HG03378 (cell line): ENCODE results near the gene FMNL2.

Source experiments
- ATAC-seq: cut with Tn5 transposase; IDR thresholded peaks from one replicate; pipeline ENCODE4 v1.9.1; 2021; ENCODE audit warnings: mild to moderate bottlenecking, moderate library complexity; ENCODE audit not compliant: unreplicated experiment

Gene FMNL2

GRCh38 chr2:152548111-152548875 is 213.3 kb downstream of the FMNL2 start:
- ATAC-seq: no peak

GRCh38 chr2:152548996-152549395 is 214.0 kb downstream of the FMNL2 start:
- ATAC-seq: no peak

GRCh38 chr2:152549423-152549822 is 214.4 kb downstream of the FMNL2 start:
- no peak for ATAC-seq

- ATAC-seq: no peak
These were observed 215.4 kb downstream of the FMNL2 start for GRCh38 chr2:152550386-152550785.

GRCh38 chr2:152552888-152553287 is 217.9 kb downstream of the FMNL2 start:
- no peak for ATAC-seq

- ATAC-seq: no peak
These were observed 218.5 kb downstream of the FMNL2 start for GRCh38 chr2:152553518-152553917.

GRCh38 chr2:152555048-152555447 is 220.1 kb downstream of the FMNL2 start:
- no peak for ATAC-seq

- no peak for ATAC-seq
These were observed 221.5 kb downstream of the FMNL2 start for GRCh38 chr2:152556506-152556905.

GRCh38 chr2:152557273-152557888 is 222.4 kb downstream of the FMNL2 start:
- no peak for ATAC-seq

GRCh38 chr2:152558158-152558984 is 223.4 kb downstream of the FMNL2 start:
- no peak for ATAC-seq

GRCh38 chr2:152559008-152559407 is 224.0 kb downstream of the FMNL2 start:
- ATAC-seq: no peak

GRCh38 chr2:152560166-152560565 is 225.2 kb downstream of the FMNL2 start:
- no peak for ATAC-seq

- no peak for ATAC-seq
These were observed 226.1 kb downstream of the FMNL2 start for GRCh38 chr2:152560873-152561595.

GRCh38 chr2:152562198-152562884 is 227.4 kb downstream of the FMNL2 start:
- ATAC-seq: no peak

GRCh38 chr2:152563764-152564163 is 228.8 kb downstream of the FMNL2 start:
- ATAC-seq: no peak

- ATAC-seq: peak; percentile 91
These were observed 230.0 kb downstream of the FMNL2 start for GRCh38 chr2:152564754-152565551.

GRCh38 chr2:152565884-152566727 is 231.1 kb downstream of the FMNL2 start:
- ATAC-seq: peak; percentile 68

GRCh38 chr2:152566728-152567069 is 231.7 kb downstream of the FMNL2 start:
- ATAC-seq: peak; percentile 33

GRCh38 chr2:152568531-152568930 is 233.6 kb downstream of the FMNL2 start:
- ATAC-seq: no peak
